Gastroesophageal sphincter (tissue), 4 donors: Measurements from ENCODE around the gene GPR39. TPM values are rescaled to one million over a fixed set of nuclear protein-coding genes. Genes with fewer than 3 reads are reported as not detected.

Experiments used
- ATAC-seq: fragments of 150-250 bp; one replicate; pipeline ENCODE4 v1.9.1; 2016; ENCODE audit warnings: mild to moderate bottlenecking, moderate library complexity
- H3K27ac ChIP-seq, 4 donors: fragments of 200-600 bp; sonication (generic) in 3 of 4; 1 replicate in 3 of 4; 2 replicates in 1 of 4; pipeline ENCODE4 v1.5.1; 2016 to 2019
- H3K27me3 ChIP-seq: fragments of 200-600 bp; sonication (generic); one replicate; pipeline ENCODE4 v1.5.1; 2019
- H3K36me3 ChIP-seq, 2 donors: fragments of 200-600 bp; sonication (generic); one replicate each; pipeline ENCODE4 v1.5.1; 2019; ENCODE audit warnings: control low read depth in 1 of 2
- H3K4me1 ChIP-seq, 3 donors: fragments of 200-600 bp; sonication (generic); 1 replicate in 2 of 3; 2 replicates in 1 of 3; pipeline ENCODE4 v1.5.1; 2016 to 2019; ENCODE audit warnings: control low read depth in 2 of 3
- H3K4me3 ChIP-seq, 2 donors: fragments of 200-600 bp; sonication (generic); one replicate each; pipeline ENCODE4 v1.5.1; 2019; ENCODE audit warnings: mild to moderate bottlenecking in 1 of 2, moderate library complexity in 1 of 2
- H3K9me3 ChIP-seq, 3 donors: fragments of 200-600 bp; sonication (generic); one replicate each; pipeline ENCODE4 v1.5.1; 2017 to 2019; ENCODE audit warnings: control low read depth in 2 of 3
- EP300 ChIP-seq: sonication (generic); formaldehyde crosslinking; IDR thresholded peaks from one replicate; pipeline ENCODE4 v1.6.1; 2017; ENCODE audit warnings: antibody characterized with exemption, mild to moderate bottlenecking
- POLR2A ChIP-seq, 2 donors: fragments of 450-650 bp; IDR thresholded peaks; one replicate each; pipeline ENCODE4 v1.6.1; 2017; ENCODE audit warnings: antibody characterized with exemption in 2 of 2, mild to moderate bottlenecking in 2 of 2, moderate library complexity in 1 of 2
- POLR2AphosphoS5 ChIP-seq: sonication (generic); formaldehyde crosslinking; IDR thresholded peaks from one replicate; pipeline ENCODE4 v1.6.1; 2017; ENCODE audit warnings: antibody characterized with exemption
- WGBS, 2 donors: methylation state at CpG; one replicate each; pipeline ENCODE4 v1.1.5; 2018; ENCODE audit warnings: low coverage in 1 of 2; 5-methylcytosine and 5-hydroxymethylcytosine counted together
- total RNA-seq, 4 donors: library from RNA; depleted of rRNA; stranded (reverse); fragments of >200 nt; gene quantifications; one replicate each; pipeline ENCODE4 v1.1.0, GENCODE V29; 2016
- TF ChIP-seq, protein P1 (sequence below), 4 experiments: fragments of 200-600 bp in 2 of 4; fragments of 450-650 bp in 2 of 4; sonication (generic) in 1 of 4; IDR thresholded peaks; one replicate each; pipeline ENCODE4 v1.5.1; 2017 to 2019; ENCODE audit warnings: antibody characterized with exemption in 4 of 4, mild to moderate bottlenecking in 2 of 4, moderate library complexity in 2 of 4

The GPR39 gene
- total RNA-seq, 4 donors from 2014 or later = 0.46 to 2.6 (median 0.69) TPM; not detected in 1

DNA sequence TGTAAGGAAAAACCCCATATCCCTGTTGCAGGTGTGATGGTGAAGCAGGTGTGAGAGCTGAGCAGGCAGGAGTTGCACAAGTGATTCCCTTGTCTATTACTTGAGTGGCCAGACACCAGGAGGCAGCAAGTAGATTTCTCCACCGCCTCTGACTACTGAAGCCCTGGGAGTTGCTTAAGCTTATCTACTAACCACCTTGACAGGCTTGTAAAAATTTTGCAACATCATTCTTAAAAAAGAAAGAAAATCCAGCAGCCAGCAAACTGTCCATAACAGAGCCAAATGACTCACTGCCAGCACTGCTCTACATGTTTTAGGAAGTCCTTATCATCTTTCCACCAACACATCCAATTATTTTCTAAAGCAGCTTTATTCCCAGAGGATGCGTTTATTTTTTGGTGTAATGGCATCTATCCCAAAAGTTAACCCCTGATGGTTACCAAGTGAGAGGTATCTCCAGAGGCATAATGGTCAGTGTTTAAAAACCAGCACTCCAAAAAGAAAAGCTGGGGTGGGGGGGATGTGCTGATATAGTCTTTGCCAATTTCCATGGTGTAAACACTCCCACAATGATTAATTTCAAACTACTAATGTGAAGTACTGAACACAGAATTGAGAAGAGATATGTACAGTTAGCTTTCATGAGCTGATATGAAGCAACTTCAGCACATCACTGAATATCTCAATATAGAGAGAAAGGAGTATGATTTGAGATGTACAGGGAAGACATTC lies 16.3 kb upstream of the GPR39 start:
- no peak overlapping the region for H3K27ac ChIP-seq
- 10 to 21% methylated on average over 1 to 2 of the region's 2 CpGs for WGBS, 2 donors
- H3K9me3 ChIP-seq = no peaks in the 10 kb centered on the region
- no peaks in the 10 kb centered on the region for H3K36me3 ChIP-seq
- TF ChIP-seq EP300 (no peak), POLR2A (IDR thresholded peaks at IDR 0.05) (no peak), POLR2AphosphoS5 (no peak)
- TF ChIP-seq, protein P1, sequence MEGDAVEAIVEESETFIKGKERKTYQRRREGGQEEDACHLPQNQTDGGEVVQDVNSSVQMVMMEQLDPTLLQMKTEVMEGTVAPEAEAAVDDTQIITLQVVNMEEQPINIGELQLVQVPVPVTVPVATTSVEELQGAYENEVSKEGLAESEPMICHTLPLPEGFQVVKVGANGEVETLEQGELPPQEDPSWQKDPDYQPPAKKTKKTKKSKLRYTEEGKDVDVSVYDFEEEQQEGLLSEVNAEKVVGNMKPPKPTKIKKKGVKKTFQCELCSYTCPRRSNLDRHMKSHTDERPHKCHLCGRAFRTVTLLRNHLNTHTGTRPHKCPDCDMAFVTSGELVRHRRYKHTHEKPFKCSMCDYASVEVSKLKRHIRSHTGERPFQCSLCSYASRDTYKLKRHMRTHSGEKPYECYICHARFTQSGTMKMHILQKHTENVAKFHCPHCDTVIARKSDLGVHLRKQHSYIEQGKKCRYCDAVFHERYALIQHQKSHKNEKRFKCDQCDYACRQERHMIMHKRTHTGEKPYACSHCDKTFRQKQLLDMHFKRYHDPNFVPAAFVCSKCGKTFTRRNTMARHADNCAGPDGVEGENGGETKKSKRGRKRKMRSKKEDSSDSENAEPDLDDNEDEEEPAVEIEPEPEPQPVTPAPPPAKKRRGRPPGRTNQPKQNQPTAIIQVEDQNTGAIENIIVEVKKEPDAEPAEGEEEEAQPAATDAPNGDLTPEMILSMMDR (IDR thresholded peaks at IDR 0.05) = no peak
- H3K4me1 ChIP-seq = no peaks in the 10 kb centered on the region
- ATAC-seq = peak; percentile 53
- no peak overlapping the region for H3K4me3 ChIP-seq
- peaks cover 12% of the 10 kb centered on the region for H3K27me3 ChIP-seq

DNA sequence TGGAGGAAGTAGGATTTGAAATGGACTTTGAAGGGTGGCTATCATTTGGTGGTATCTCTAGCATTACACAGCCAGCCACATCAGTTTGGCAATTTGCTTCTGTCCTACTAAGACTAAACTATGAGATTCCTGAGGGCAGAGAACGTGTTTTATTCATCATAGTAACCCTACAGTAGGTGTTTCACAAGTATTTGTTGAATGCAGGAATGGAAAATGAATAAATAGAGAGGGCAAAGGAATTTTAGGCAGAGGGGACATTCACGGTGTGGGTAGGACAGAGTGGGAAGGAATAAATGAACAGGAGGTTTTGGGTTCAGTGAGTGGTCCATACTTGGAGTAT lies 15.7 kb upstream of the GPR39 start:
- WGBS, 2 donors = 44 to 61% methylated on average over 2 of the region's 2 CpGs
- Histone ChIP-seq H3K27ac (no peak overlapping the region), H3K27me3 (peaks cover 13% of the 10 kb centered on the region), H3K4me3 (no peak overlapping the region), H3K36me3 (no peaks in the 10 kb centered on the region), H3K9me3 (no peaks in the 10 kb centered on the region), H3K4me1 (no peaks in the 10 kb centered on the region)
- TF ChIP-seq EP300 (no peak), POLR2AphosphoS5 (no peak), POLR2A (IDR thresholded peaks at IDR 0.05) (no peak)
- TF ChIP-seq, protein P1 (IDR thresholded peaks at IDR 0.05) = no peak
- no peak for ATAC-seq

DNA sequence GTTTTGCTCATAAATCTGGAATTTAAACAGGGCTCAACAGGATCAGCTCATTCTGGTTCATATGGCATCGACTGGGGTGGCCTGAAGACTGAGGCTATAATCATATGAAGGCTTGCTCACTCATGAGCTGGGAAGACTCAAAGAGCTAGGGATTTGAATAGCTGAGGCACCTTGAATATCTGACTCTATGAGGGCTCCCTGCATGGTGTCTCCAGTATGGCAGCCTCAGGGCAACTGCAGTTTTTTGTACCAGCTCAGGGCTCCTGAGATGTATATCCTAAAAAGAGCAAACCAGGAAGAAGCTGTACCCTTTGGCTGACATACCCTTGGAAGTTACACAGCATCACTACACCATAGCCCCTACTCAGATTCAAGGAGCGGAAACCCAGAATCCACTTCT lies 15.3 kb upstream of the GPR39 start:
- H3K27me3 ChIP-seq = peaks cover 16% of the 10 kb centered on the region
- H3K4me3 ChIP-seq = no peak overlapping the region
- no peak for ATAC-seq
- H3K27ac ChIP-seq = no peak overlapping the region
- H3K9me3 ChIP-seq = no peaks in the 10 kb centered on the region
- 80% methylated on average over 1 of the region's 2 CpGs; no CpG with 5 or more reads in 1 of the 2 donors for WGBS, 2 donors
- H3K36me3 ChIP-seq = no peaks in the 10 kb centered on the region
- no peaks in the 10 kb centered on the region for H3K4me1 ChIP-seq
- no peak for TF ChIP-seq POLR2AphosphoS5
- TF ChIP-seq POLR2A (IDR thresholded peaks at IDR 0.05) = no peak
- no peak for TF ChIP-seq EP300
- TF ChIP-seq, protein P1 (IDR thresholded peaks at IDR 0.05) = no peak

DNA sequence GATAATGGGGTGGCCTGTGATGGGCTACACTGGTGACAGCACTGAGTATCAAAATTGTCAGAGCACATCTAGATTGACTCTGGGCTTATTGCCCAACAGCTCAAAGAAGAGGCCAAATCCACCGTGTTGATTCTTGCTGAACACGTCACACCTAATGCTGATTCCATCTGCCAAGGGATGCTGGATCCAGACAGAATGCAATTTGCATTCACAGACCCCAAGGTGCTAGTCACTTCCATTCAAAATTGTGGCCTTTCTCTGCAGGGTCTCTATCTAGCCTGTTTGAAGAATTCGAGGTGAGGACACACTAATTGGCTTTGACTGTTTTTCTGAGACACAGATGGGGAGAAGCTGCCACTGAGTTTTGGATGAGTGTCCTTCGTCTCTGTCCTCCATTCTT lies 13.5 kb upstream of the GPR39 start:
- H3K27me3 ChIP-seq = peaks cover 15% of the 10 kb centered on the region
- no peak for ATAC-seq
- H3K4me1 ChIP-seq = no peaks in the 10 kb centered on the region
- no peak overlapping the region for H3K4me3 ChIP-seq
- TF ChIP-seq EP300 (no peak), POLR2A (IDR thresholded peaks at IDR 0.05) (no peak), POLR2AphosphoS5 (no peak)
- TF ChIP-seq, protein P1 (IDR thresholded peaks at IDR 0.05) = no peak
- H3K27ac ChIP-seq = no peak overlapping the region
- H3K36me3 ChIP-seq = no peaks in the 10 kb centered on the region
- no peaks in the 10 kb centered on the region for H3K9me3 ChIP-seq
- 43 to 51% methylated on average over 4 of the region's 4 CpGs for WGBS, 2 donors

DNA sequence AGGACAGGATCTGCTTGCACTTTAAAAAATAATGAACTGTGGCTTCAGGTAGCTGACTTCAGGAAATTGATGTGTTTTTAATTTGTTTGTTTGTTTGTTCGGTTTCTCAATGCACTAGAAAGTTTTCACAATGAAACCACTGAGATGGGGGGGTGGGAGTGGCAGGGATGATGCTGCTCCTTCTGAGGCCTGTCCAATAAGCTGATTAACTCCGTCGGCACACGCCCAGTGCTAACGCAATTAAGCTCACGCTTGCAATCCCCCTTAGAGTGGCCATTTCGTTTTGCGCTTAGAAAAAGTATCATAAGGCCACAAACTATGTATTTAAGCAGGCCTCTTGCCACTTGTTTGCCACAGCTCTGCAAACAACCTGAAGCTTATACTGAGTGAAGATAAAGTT lies 12.5 kb upstream of the GPR39 start:
- TF ChIP-seq POLR2AphosphoS5 (no peak), POLR2A (IDR thresholded peaks at IDR 0.05) (no peak), EP300 (no peak)
- TF ChIP-seq, protein P1 (IDR thresholded peaks at IDR 0.05) = no peak
- 53 to 77% methylated on average over 7 to 8 of the region's 8 CpGs for WGBS, 2 donors
- no peaks in the 10 kb centered on the region for H3K9me3 ChIP-seq
- H3K4me1 ChIP-seq = no peaks in the 10 kb centered on the region
- no peaks in the 10 kb centered on the region for H3K36me3 ChIP-seq
- no peak overlapping the region for H3K27ac ChIP-seq
- ATAC-seq = no peak
- H3K4me3 ChIP-seq = no peak overlapping the region
- H3K27me3 ChIP-seq = peaks cover 15% of the 10 kb centered on the region
